ENCODE measurements around the gene SLC9A2.
A peak's percentile ranks its signal among the peaks of the same experiment; 100 is the strongest.

The SLC9A2 gene, protein sequence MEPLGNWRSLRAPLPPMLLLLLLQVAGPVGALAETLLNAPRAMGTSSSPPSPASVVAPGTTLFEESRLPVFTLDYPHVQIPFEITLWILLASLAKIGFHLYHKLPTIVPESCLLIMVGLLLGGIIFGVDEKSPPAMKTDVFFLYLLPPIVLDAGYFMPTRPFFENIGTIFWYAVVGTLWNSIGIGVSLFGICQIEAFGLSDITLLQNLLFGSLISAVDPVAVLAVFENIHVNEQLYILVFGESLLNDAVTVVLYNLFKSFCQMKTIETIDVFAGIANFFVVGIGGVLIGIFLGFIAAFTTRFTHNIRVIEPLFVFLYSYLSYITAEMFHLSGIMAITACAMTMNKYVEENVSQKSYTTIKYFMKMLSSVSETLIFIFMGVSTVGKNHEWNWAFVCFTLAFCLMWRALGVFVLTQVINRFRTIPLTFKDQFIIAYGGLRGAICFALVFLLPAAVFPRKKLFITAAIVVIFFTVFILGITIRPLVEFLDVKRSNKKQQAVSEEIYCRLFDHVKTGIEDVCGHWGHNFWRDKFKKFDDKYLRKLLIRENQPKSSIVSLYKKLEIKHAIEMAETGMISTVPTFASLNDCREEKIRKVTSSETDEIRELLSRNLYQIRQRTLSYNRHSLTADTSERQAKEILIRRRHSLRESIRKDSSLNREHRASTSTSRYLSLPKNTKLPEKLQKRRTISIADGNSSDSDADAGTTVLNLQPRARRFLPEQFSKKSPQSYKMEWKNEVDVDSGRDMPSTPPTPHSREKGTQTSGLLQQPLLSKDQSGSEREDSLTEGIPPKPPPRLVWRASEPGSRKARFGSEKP

DNA sequence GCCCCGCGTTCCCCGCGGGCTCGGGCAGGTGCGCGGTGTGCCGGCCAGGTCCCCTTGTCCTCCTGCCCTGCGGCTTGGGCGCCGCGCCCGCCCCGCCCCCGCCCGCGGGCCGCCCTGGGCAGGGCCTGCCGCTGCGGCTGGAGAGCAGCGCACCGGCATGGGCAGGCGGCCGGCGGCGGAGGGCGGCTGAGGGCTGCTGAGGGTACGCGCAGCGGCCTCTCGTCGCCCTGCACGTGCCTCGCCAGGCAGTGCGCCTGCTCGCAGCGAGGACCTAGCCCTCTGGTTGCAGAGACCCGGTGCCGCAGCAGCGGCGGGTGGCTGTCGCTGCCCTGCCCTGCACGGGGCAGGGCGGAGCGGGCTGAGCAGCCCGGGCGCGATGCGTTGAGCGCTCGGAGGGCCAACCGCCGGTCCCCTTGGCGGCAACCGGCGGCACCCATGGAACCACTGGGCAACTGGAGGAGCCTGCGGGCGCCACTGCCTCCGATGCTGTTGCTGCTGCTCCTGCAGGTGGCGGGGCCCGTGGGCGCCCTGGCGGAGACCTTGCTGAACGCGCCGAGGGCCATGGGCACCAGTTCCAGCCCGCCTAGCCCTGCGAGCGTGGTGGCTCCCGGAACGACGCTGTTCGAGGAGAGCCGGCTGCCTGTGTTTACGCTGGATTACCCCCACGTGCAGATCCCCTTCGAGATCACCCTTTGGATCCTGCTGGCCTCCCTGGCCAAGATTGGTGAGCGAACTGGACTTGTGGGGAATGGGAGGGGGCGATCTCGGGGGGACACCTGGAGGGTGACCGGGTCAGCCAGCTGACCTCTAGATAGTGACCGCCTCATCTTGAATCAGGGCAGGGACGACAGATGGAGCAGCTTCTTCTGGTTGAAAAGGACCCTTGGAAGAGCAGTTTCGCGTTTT is at the start of gene SLC9A2:
Gene SLC9A2, plus strand, starts transcription at position 140 of the 906 bp plus-strand sequence. Its CDS starts 296 bp downstream, at position 436.
- peaks cover 11% of the 10 kb centered on the region; the same call in 1 of the 2 replicates for H3K9me3 ChIP-seq
- H3K27me3 ChIP-seq: peaks cover 47% of the 10 kb centered on the region
- peaks cover 16% of the 10 kb centered on the region for H3K4me1 ChIP-seq
- peak within 1 kb of the TSS; percentile 63 for H3K4me3 ChIP-seq
- peak within 1 kb of the TSS; percentile 88 for H3K4me2 ChIP-seq
- no peaks in the 10 kb centered on the region for H3K36me3 ChIP-seq
- H3K9ac ChIP-seq: no peak within 1 kb of the TSS
- peaks cover 28% of the 10 kb centered on the region for H4K20me1 ChIP-seq
- no peak for TF ChIP-seq Cebpa-rat (IDR thresholded peaks at IDR 0.05)
- H3K27ac ChIP-seq: no peak within 1 kb of the TSS

DNA sequence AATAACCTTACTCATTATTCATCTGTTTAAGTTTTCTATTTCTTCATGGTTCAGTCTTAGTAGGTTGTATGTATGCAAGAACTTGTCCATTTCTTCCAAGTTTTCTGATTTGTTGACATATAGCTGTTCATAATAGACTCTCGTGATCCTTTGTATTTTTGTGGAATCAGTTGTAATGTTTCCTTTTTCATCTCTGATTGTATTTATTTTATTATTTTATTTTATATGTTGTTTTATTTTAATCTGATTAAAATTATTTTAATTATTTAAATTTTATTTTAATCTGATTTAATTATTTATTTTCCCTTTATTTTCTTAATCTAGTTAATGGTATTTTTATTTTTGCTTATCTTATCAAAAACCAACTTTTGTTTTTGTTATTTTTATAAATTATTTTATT is 43.5 kb upstream of the SLC9A2 start:
- H3K9ac ChIP-seq: no peak overlapping the region
- TF ChIP-seq Cebpa-rat (IDR thresholded peaks at IDR 0.05): no peak
- no peaks in the 10 kb centered on the region for H3K27me3 ChIP-seq
- H3K4me2 ChIP-seq: no peak overlapping the region
- H3K36me3 ChIP-seq: no peaks in the 10 kb centered on the region
- peaks cover 23% of the 10 kb centered on the region for H3K9me3 ChIP-seq
- no peak overlapping the region for H3K4me3 ChIP-seq
- no peaks in the 10 kb centered on the region for H4K20me1 ChIP-seq
- H3K4me1 ChIP-seq: no peaks in the 10 kb centered on the region
- H3K27ac ChIP-seq: no peak overlapping the region

DNA sequence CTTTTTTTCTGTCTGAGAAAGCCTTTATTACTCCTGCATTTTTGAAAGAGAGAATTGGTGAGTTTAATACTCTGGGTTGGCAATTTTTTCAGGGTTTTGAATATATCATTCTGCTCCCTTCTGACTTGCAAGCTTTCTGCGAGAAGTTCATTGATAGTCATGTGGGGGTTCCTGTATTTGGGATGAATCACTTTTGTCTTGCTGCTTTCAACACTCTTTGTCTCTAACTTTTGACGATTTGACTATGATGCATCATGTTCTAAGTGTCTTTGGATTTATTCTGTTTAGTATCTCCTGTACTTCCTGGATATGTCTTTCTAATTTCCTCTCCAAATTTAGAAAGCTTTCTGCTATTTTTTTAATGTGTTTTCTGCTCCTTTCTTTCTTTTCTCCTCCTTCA is 41.0 kb upstream of the SLC9A2 start:
- H3K4me2 ChIP-seq: no peak overlapping the region
- no peaks in the 10 kb centered on the region for H3K4me1 ChIP-seq
- no peaks in the 10 kb centered on the region for H3K36me3 ChIP-seq
- peaks cover 23% of the 10 kb centered on the region for H3K9me3 ChIP-seq
- no peaks in the 10 kb centered on the region for H4K20me1 ChIP-seq
- H3K27me3 ChIP-seq: no peaks in the 10 kb centered on the region
- no peak overlapping the region for H3K27ac ChIP-seq
- no peak for TF ChIP-seq Cebpa-rat (IDR thresholded peaks at IDR 0.05)
- no peak overlapping the region for H3K4me3 ChIP-seq
- no peak overlapping the region for H3K9ac ChIP-seq

DNA sequence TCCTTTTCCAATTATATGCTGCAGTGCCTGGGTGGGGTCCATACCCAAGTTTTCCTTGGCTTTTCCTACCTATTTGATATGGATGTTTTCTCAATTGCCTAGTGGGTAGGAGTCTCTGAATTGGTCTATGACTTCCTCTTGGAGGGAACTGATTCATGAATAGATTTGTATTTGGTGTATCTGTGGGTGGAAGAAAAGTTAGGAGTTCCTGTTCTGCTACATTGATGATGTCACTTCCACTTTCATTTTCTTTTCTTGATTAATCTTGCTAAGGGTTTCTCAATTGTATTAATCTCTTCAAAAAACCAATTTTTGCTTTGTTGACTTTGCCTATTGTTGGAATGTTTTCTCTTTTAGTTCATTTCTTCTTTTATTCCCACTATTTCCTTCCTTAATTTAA is 37.4 kb upstream of the SLC9A2 start:
- 0 out of 2 replicates have a peak overlapping the region, but pooled peaks have one; percentile 2 for H3K4me2 ChIP-seq
- no peak overlapping the region for H3K9ac ChIP-seq

DNA sequence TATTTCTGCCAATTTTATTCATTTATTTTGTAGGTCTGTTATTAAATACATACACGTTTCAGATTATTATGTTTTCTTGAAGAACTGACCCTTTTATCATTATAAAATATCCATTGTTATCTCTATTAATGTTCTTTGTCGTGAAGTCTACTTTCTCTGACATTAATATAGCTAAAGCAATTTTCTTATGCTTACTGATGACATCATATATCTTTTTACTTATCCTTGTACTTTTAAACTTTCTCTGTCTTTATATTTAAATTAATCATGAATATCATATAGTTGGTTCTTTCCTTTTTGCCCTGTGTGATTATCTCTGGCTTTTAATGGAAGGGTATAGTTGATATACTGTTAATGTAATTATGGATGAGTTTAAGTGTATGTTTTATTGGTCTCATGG is 36.5 kb upstream of the SLC9A2 start:
- H3K27ac ChIP-seq: no peak overlapping the region
- no peaks in the 10 kb centered on the region for H3K4me1 ChIP-seq
- TF ChIP-seq Cebpa-rat (IDR thresholded peaks at IDR 0.05): no peak
- no peak overlapping the region for H3K4me3 ChIP-seq
- H3K27me3 ChIP-seq: no peaks in the 10 kb centered on the region
- H3K4me2 ChIP-seq: no peak overlapping the region
- no peaks in the 10 kb centered on the region for H3K36me3 ChIP-seq
- H3K9ac ChIP-seq: no peak overlapping the region
- peaks cover 17% of the 10 kb centered on the region for H3K9me3 ChIP-seq
- H4K20me1 ChIP-seq: no peaks in the 10 kb centered on the region

More for the DNA sequence above, 37.4 kb upstream of the SLC9A2 start:
- Histone ChIP-seq H3K4me3 (no peak overlapping the region), H3K27ac (no peak overlapping the region), H3K4me1 (no peaks in the 10 kb centered on the region), H3K9me3 (peaks cover 17% of the 10 kb centered on the region), H4K20me1 (no peaks in the 10 kb centered on the region), H3K36me3 (no peaks in the 10 kb centered on the region), H3K27me3 (no peaks in the 10 kb centered on the region)
- TF ChIP-seq Cebpa-rat (IDR thresholded peaks at IDR 0.05): no peak

DNA sequence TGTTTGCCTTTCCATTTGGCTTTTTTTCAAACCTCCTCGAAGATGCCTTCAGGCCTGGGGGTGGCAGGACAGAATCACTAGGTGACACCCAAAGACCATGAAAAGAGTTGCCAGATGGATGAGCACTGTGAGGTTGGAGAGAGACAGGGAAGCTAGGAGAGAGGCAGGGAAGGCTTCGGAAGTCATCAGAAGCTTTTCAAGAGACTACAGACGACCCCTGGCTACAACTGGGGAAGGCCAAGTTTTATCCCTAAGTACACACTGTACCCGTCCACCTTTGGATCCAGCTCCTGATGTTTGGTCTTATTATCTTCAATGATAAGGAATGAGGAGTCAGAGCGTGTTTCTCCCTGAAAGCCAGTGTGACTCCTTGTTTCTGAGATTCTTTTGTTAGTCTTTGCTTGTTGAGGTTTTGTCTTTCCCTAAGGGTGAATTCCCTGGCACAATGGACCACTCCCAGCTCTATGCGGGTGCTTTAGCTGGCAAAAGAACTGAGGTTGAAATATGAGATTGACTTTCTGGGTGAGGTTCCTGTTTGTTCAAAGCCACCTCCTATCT is 33.4 kb upstream of the SLC9A2 start:
- Histone ChIP-seq H3K36me3 (no peaks in the 10 kb centered on the region), H3K27me3 (no peaks in the 10 kb centered on the region), H3K4me3 (no peak overlapping the region), H4K20me1 (no peaks in the 10 kb centered on the region), H3K27ac (no peak overlapping the region), H3K4me1 (peaks cover 5% of the 10 kb centered on the region; the same call in 1 of the 2 replicates), H3K4me2 (no peak overlapping the region), H3K9me3 (no peaks in the 10 kb centered on the region), H3K9ac (no peak overlapping the region)
- TF ChIP-seq Cebpa-rat (IDR thresholded peaks at IDR 0.05): no peak

DNA sequence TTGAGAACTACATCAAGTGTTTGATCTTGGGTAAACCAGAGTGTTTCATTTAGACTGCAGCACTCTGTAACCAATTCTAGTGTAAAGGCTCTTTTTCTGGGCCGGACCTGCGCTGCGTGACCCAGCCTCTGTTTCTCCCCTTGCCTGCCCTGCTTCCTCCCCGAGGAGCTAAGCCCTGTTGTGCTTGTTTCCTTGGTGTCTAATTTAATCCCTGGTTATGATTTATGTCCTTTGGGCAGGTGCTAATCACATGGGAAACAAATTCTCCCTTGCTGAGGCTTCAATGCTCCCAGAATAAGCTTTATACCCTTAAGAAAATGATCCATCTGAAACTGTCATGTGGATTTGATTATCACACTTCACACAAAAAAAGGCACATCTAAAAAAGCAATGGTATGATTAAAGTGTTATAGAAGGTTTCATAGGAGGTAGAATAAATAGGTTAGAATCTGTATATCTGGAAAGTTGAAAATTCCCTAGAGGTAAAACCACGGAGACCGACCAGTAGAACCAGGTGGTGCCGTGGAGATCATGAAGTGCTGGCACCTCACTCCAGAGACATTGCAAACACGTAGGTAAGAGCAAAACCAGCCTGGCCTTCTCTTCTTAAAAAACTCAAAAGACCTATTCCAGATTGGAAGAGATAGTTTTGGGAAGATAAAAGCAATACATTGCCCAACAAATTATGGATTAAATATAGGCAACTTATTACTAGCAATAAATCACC is 31.0 kb upstream of the SLC9A2 start:
- no peaks in the 10 kb centered on the region for H3K27me3 ChIP-seq
- H4K20me1 ChIP-seq: no peaks in the 10 kb centered on the region
- H3K4me3 ChIP-seq: no peak overlapping the region
- H3K4me2 ChIP-seq: no peak overlapping the region
- H3K9ac ChIP-seq: no peak overlapping the region
- no peak overlapping the region for H3K27ac ChIP-seq
- TF ChIP-seq Cebpa-rat (IDR thresholded peaks at IDR 0.05): no peak
- H3K36me3 ChIP-seq: no peaks in the 10 kb centered on the region
- H3K4me1 ChIP-seq: peaks cover 5% of the 10 kb centered on the region; the same call in 1 of the 2 replicates
- no peaks in the 10 kb centered on the region for H3K9me3 ChIP-seq

DNA sequence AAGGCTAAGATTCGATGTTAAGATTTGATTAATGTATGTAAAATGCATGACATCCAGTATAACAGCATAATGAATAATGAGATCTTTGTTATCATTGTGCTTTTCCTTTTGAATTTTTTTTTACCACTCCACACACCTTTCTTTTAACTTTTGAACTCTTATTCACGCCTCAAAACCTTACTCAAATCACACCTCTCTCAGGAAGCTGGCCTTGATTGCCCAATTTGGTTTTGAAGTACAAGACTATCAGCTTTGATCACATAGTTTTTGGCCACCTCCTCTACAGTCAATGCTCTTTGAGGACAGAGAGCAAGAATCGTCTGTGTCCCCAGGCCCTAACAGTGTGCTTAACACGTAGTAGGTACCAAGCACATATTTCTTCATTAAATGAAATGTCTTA is 29.9 kb upstream of the SLC9A2 start:
- Histone ChIP-seq H3K27ac (no peak overlapping the region), H3K9me3 (no peaks in the 10 kb centered on the region), H3K9ac (no peak overlapping the region), H3K4me1 (peaks cover 5% of the 10 kb centered on the region; the same call in 1 of the 2 replicates), H3K36me3 (no peaks in the 10 kb centered on the region), H4K20me1 (no peaks in the 10 kb centered on the region), H3K4me2 (no peak overlapping the region), H3K27me3 (no peaks in the 10 kb centered on the region), H3K4me3 (no peak overlapping the region)
- TF ChIP-seq Cebpa-rat (IDR thresholded peaks at IDR 0.05): no peak

All from BLaER1 (cell line).